ENCODE measurements around the gene C1orf21. TPM values are rescaled to one million over a fixed set of nuclear protein-coding genes. Genes with fewer than 3 reads are reported as not detected.

The C1orf21 gene
- total and polyA plus RNA-seq, 2 donors (not counting 1 experiment from before 2014, with no cell fraction given), result under 0.01 to 0.32 TPM

- H3K36me3 ChIP-seq (replicated peaks in 1 of 2; ENCODE audit: control extremely low read depth in 1 of 2, control insufficient read depth in 1 of 2, extremely low read depth in 1 of 2, insufficient read depth in 2 of 2, low read length in 1 of 2), result no peaks in the 10 kb centered on the region
- ATAC-seq (ENCODE audit: low read depth) (no peak), DNase-seq (no peak)
- no peak overlapping the region for H2AFZ ChIP-seq (ENCODE audit: insufficient read depth, low read depth, low read length, poor library complexity, severe bottlenecking)
- H3K9me3 ChIP-seq (ENCODE audit: control extremely low read depth in 1 of 3, control insufficient read depth in 2 of 3, insufficient read depth in 1 of 3, low read length in 2 of 3), result no peaks in the 10 kb centered on the region
- Mint-ChIP-seq H3K27ac (no peak overlapping the region), H3K9me3 (ENCODE audit: insufficient read depth) (no peaks in the 10 kb centered on the region), H3K27me3 (no peaks in the 10 kb centered on the region), H3K4me1 (peaks cover 3% of the 10 kb centered on the region), H3K4me3 (no peak overlapping the region)
- H4K20me1 ChIP-seq (ENCODE audit: control insufficient read depth, insufficient read depth, low read length, poor library complexity, severe bottlenecking), result no peaks in the 10 kb centered on the region
- WGBS (ENCODE audit: insufficient coverage), result 71% methylated on average over 2 of the region's 6 CpGs
- H3K27me3 ChIP-seq (replicated peaks in 1 of 4; ENCODE audit: control extremely low read depth in 1 of 4, control insufficient read depth in 3 of 4, insufficient read depth in 4 of 4, low read length in 3 of 4), result no peaks in the 10 kb centered on the region
- peaks cover 0 to 2% of the 10 kb centered on the region in 2 donors for H3K4me1 ChIP-seq (ENCODE audit: control insufficient read depth in 2 of 2, insufficient read depth in 2 of 2, low read length in 2 of 2)
- TF ChIP-seq CTCF (IDR thresholded peaks at IDR 0.05), result no peak
- no peak overlapping the region for H3K9ac ChIP-seq (ENCODE audit: low read length)
- H3K79me2 ChIP-seq (ENCODE audit: control insufficient read depth, insufficient read depth, low read length), result no peaks in the 10 kb centered on the region
- ChIA-PET POLR2A (no interaction called here), CTCF (no interaction called here)
- H3K4me2 ChIP-seq (replicated peaks; ENCODE audit: low read depth, low read length, poor library complexity, severe bottlenecking), result no peak overlapping the region
- no peak overlapping the region for H3K27ac ChIP-seq (ENCODE audit: low read length in 2 of 2)
- intact Hi-C loops (cut with micrococcal nuclease), result no loop called here
- H3K4me3 ChIP-seq (ENCODE audit: control extremely low read depth in 1 of 5, extremely low read depth in 1 of 5, insufficient read depth in 1 of 5, low read depth in 2 of 5, low read length in 4 of 5), result no peak overlapping the region
Measured at GRCh38 chr1:184486761-184487445, 100.1 kb downstream of the C1orf21 start.

- Histone ChIP-seq H3K79me2 (ENCODE audit: control insufficient read depth, insufficient read depth, low read length) (no peaks in the 10 kb centered on the region), H3K9me3 (ENCODE audit: control extremely low read depth in 1 of 3, control insufficient read depth in 2 of 3, insufficient read depth in 1 of 3, low read length in 2 of 3) (no peaks in the 10 kb centered on the region), H3K36me3 (replicated peaks in 1 of 2; ENCODE audit: control extremely low read depth in 1 of 2, control insufficient read depth in 1 of 2, extremely low read depth in 1 of 2, insufficient read depth in 2 of 2, low read length in 1 of 2) (no peaks in the 10 kb centered on the region), H3K4me1 (ENCODE audit: control insufficient read depth in 2 of 2, insufficient read depth in 2 of 2, low read length in 2 of 2) (peaks cover 0 to 2% of the 10 kb centered on the region in 2 donors), H3K4me2 (replicated peaks; ENCODE audit: low read depth, low read length, poor library complexity, severe bottlenecking) (no peak overlapping the region), H3K27me3 (replicated peaks in 1 of 4; ENCODE audit: control extremely low read depth in 1 of 4, control insufficient read depth in 3 of 4, insufficient read depth in 4 of 4, low read length in 3 of 4) (no peaks in the 10 kb centered on the region), H3K27ac (ENCODE audit: low read length in 2 of 2) (no peak overlapping the region), H2AFZ (ENCODE audit: insufficient read depth, low read depth, low read length, poor library complexity, severe bottlenecking) (no peak overlapping the region), H4K20me1 (ENCODE audit: control insufficient read depth, insufficient read depth, low read length, poor library complexity, severe bottlenecking) (no peaks in the 10 kb centered on the region), H3K9ac (ENCODE audit: low read length) (no peak overlapping the region), H3K4me3 (ENCODE audit: control extremely low read depth in 1 of 5, extremely low read depth in 1 of 5, insufficient read depth in 1 of 5, low read depth in 2 of 5, low read length in 4 of 5) (no peak overlapping the region)
- DNase-seq, result no peak
- intact Hi-C loops (cut with micrococcal nuclease), result no loop called here
- ATAC-seq (ENCODE audit: low read depth), result no peak
- 100% methylated on average over 1 of the region's 5 CpGs for WGBS (ENCODE audit: insufficient coverage)
- Mint-ChIP-seq H3K27ac (no peak overlapping the region), H3K9me3 (ENCODE audit: insufficient read depth) (no peaks in the 10 kb centered on the region), H3K4me3 (no peak overlapping the region), H3K4me1 (peaks cover 5% of the 10 kb centered on the region), H3K27me3 (no peaks in the 10 kb centered on the region)
- ChIA-PET CTCF (no interaction called here), POLR2A (no interaction called here)
- no peak for TF ChIP-seq CTCF (IDR thresholded peaks at IDR 0.05)
- no peak for TF ChIP-seq EZH2 (IDR thresholded peaks at IDR 0.05; ENCODE audit: borderline replicate concordance, insufficient read depth, low read depth, low read length, poor library complexity, severe bottlenecking)
Measured at GRCh38 chr1:184487531-184488193, 100.8 kb downstream of the C1orf21 start.
